Esophagus muscularis mucosa (tissue), 3 donors: ENCODE data around the gene WDR87.

Source experiments
- POLR2AphosphoS5 ChIP-seq, 2 donors: sonication (generic); formaldehyde crosslinking; IDR thresholded peaks; one replicate each; pipeline ENCODE4 v1.6.1; 2017; ENCODE audit warnings: antibody characterized with exemption in 2 of 2
- TF ChIP-seq, protein P1 (sequence below), 3 experiments: fragments of 200-600 bp in 2 of 3; fragments of 450-650 bp in 1 of 3; sonication (generic) in 2 of 3; IDR thresholded peaks; one replicate each; pipeline ENCODE4 v1.5.1; 2017 to 2019; ENCODE audit warnings: antibody characterized with exemption in 3 of 3, mild to moderate bottlenecking in 2 of 3, moderate library complexity in 1 of 3

DNA sequence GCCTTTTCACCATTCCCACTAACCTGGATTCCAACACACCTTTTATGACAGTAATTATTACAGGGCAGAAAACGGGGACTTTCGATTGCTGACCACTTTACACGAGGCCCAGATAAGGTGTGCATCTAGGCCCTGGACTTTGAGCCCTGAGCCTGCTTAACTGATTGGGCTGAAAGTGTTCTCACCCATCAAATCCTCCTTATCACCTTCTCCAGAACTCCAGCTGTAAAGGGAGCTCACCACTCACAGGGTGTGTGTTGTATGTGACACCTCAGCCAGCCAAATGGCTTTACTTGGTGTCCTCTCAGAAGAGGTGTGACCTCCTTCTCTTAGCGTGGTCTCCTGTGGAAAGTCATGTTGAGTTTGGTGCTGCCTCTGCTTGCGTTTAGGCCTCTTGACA lies 37.1 kb upstream of the WDR87 start:
- TF ChIP-seq, protein P1, sequence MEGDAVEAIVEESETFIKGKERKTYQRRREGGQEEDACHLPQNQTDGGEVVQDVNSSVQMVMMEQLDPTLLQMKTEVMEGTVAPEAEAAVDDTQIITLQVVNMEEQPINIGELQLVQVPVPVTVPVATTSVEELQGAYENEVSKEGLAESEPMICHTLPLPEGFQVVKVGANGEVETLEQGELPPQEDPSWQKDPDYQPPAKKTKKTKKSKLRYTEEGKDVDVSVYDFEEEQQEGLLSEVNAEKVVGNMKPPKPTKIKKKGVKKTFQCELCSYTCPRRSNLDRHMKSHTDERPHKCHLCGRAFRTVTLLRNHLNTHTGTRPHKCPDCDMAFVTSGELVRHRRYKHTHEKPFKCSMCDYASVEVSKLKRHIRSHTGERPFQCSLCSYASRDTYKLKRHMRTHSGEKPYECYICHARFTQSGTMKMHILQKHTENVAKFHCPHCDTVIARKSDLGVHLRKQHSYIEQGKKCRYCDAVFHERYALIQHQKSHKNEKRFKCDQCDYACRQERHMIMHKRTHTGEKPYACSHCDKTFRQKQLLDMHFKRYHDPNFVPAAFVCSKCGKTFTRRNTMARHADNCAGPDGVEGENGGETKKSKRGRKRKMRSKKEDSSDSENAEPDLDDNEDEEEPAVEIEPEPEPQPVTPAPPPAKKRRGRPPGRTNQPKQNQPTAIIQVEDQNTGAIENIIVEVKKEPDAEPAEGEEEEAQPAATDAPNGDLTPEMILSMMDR (IDR thresholded peaks at IDR 0.05): no peak
- TF ChIP-seq POLR2AphosphoS5 (IDR thresholded peaks at IDR 0.05): no peak
